ENCODE results near the gene PTPRN2.

DNA sequence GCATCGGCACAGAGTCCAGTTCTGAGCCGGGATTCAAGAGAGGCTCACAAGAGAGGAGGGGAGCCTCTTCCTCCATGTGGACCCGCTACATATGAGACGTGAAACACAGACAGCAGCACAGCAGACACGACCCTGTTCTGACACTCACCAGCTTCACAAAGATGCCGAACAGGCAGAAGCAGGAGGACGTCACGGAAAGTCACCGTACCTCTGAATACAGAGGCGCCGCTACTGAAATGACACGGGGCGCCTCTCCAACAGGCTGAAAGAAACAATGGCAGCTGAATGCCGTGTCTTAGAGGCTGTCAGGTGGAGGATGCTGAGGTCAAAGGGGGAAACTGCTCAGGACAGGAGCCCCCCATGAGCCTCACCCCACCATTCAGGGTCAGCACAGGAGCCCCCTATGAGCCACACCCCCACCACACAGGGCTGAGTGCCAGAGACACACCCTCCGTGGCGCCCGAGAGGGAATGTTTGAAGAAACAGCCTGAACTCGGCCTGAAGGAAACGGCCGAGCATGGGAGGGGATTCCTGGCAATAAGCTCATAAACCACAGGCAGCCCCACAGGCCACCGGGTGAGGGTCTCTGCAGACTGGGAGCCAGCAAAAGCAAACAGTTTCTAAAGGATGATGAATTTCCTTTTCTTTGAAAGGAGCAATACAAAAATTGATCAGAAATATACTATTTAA is 510.3 kb downstream of the PTPRN2 start:
- TF ChIP-seq SP4 (IDR thresholded peaks at IDR 0.05; ENCODE audit: low read length) (no peak), MAFK (IDR thresholded peaks at IDR 0.05; ENCODE audit: low read depth, low read length) (no peak), POLR2A (IDR thresholded peaks at IDR 0.05; ENCODE audit: control extremely low read depth in 1 of 2, low read depth in 2 of 2, low read length in 2 of 2) (no peak), EZH2 (IDR thresholded peaks at IDR 0.05; ENCODE audit: low read depth, low read length, severe bottlenecking) (no peak)

Data from H1 (cell line).